ENCODE data around the gene XIRP1.
"Not testable (repeated sequence)": the region's sequence is repeated elsewhere in the genome, so short reads cannot be mapped to it uniquely, and the experiment has no call there.

- not testable (repeated sequence) for TF ChIP-seq EP300, CTCF, POLR2AphosphoS5, POLR2A (IDR thresholded peaks at IDR 0.05)
Observed at GRCh38 chr3:39227596-39227995, 35.2 kb upstream of the XIRP1 start.

Measured in gastroesophageal sphincter (tissue), 3 donors.